Upper lobe of left lung (tissue), 4 donors: ENCODE data around the gene MAN2B2.

Experiments used
- POLR2AphosphoS5 ChIP-seq, 2 donors: sonication (generic); formaldehyde crosslinking; IDR thresholded peaks; one replicate each; pipeline ENCODE4 v1.5.1; 2017; ENCODE audit warnings: antibody characterized with exemption in 2 of 2
- TF ChIP-seq, protein P1 (sequence below), 6 experiments: fragments of 450-650 bp in 4 of 6; fragments of 200-600 bp in 2 of 6; sonication (generic) in 2 of 6; IDR thresholded peaks; one replicate each; pipeline ENCODE4 v1.5.1; 2016 to 2019; ENCODE audit warnings: antibody characterized with exemption in 6 of 6

GRCh38 chr4:6581566-6582121, 6.7 kb downstream of the MAN2B2 start:
- TF ChIP-seq, protein P1, sequence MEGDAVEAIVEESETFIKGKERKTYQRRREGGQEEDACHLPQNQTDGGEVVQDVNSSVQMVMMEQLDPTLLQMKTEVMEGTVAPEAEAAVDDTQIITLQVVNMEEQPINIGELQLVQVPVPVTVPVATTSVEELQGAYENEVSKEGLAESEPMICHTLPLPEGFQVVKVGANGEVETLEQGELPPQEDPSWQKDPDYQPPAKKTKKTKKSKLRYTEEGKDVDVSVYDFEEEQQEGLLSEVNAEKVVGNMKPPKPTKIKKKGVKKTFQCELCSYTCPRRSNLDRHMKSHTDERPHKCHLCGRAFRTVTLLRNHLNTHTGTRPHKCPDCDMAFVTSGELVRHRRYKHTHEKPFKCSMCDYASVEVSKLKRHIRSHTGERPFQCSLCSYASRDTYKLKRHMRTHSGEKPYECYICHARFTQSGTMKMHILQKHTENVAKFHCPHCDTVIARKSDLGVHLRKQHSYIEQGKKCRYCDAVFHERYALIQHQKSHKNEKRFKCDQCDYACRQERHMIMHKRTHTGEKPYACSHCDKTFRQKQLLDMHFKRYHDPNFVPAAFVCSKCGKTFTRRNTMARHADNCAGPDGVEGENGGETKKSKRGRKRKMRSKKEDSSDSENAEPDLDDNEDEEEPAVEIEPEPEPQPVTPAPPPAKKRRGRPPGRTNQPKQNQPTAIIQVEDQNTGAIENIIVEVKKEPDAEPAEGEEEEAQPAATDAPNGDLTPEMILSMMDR (IDR thresholded peaks at IDR 0.05), result no peak
- TF ChIP-seq POLR2AphosphoS5 (IDR thresholded peaks at IDR 0.05), result no peak
